SIG-M5 (cell line): Measurements from ENCODE around the gene C6orf89.

ENCODE experiments used
- DNase-seq: peaks from one replicate; lab custom pipeline; 2025; lab: John Stamatoyannopoulos, UW

C6orf89 gene

GRCh38 chr6:36852481-36853147, 33.1 kb upstream of the C6orf89 start:
- DNase-seq: no peak

GRCh38 chr6:36853325-36853724, 32.4 kb upstream of the C6orf89 start:
- DNase-seq: peak; percentile 52

GRCh38 chr6:36855750-36856149, 30.0 kb upstream of the C6orf89 start:
- no peak for DNase-seq

GRCh38 chr6:36856277-36856676, 29.5 kb upstream of the C6orf89 start:
- DNase-seq: no peak

GRCh38 chr6:36857325-36857724, 28.4 kb upstream of the C6orf89 start:
- DNase-seq: no peak

GRCh38 chr6:36858407-36858981, 27.3 kb upstream of the C6orf89 start:
- no peak for DNase-seq

GRCh38 chr6:36860126-36860525, 25.6 kb upstream of the C6orf89 start:
- DNase-seq: no peak

- DNase-seq: no peak
These were observed 23.4 kb upstream of the C6orf89 start for GRCh38 chr6:36862164-36862847.

- no peak for DNase-seq
These were observed 22.8 kb upstream of the C6orf89 start for GRCh38 chr6:36862848-36863382.

GRCh38 chr6:36863670-36864540, 21.8 kb upstream of the C6orf89 start:
- no peak for DNase-seq

GRCh38 chr6:36865835-36866234, 19.9 kb upstream of the C6orf89 start:
- DNase-seq: no peak

- no peak for DNase-seq
These were observed 18.1 kb upstream of the C6orf89 start for GRCh38 chr6:36867471-36868224.

GRCh38 chr6:36871686-36872085, 14.1 kb upstream of the C6orf89 start:
- DNase-seq: no peak

- DNase-seq: no peak
These were observed 12.6 kb upstream of the C6orf89 start for GRCh38 chr6:36873115-36873514.

- no peak for DNase-seq
These were observed 11.9 kb upstream of the C6orf89 start for GRCh38 chr6:36873612-36874442.

- DNase-seq: peak; percentile 64
These were observed 11.1 kb upstream of the C6orf89 start, which contains the start of gene PPIL1 for GRCh38 chr6:36874443-36875249. Gene PPIL1, minus strand, starts transcription at chr6:36874803. Its CDS starts 31 bp downstream, at chr6:36874772.

GRCh38 chr6:36875250-36875633, 10.5 kb upstream of the C6orf89 start:
- DNase-seq: no peak

- DNase-seq: no peak
These were observed 1.1 kb upstream of the C6orf89 start for GRCh38 chr6:36884610-36885009.

- DNase-seq: no peak
These were observed 1.3 kb downstream of the C6orf89 start for GRCh38 chr6:36886950-36887618.
